ENCODE results near the gene PANK1. TPM values are rescaled to one million over a fixed set of nuclear protein-coding genes. Genes with fewer than 3 reads are reported as not detected.

PANK1 gene
- total RNA-seq, 1 donor from 2014 or later: 16.7 TPM

DNA sequence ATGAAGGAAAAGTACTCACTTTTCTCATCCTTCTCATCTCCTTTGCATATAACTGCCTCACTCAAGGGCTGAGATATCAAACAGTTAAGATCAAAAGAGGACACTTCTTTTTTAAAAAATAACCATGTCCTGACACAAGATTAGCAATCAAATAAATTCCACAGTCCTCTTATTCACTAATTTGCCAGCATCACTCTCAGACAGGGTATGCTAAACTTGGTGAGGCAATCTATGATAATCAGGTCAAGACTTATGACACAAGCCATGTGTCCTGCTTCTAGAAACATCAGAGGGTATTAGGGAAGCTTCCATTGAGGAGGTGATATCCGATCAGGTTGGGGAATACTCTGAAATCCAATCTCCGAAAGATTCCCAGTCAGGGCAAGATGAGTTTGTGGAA, 10.4 kb downstream of the PANK1 start:
- H3K27me3 Mint-ChIP-seq (ENCODE audit: unreplicated experiment): peaks cover 1% of the 10 kb centered on the region
- H3K9me3 Mint-ChIP-seq (ENCODE audit: unreplicated experiment): peaks cover 1% of the 10 kb centered on the region
- TF ChIP-seq, protein P1, sequence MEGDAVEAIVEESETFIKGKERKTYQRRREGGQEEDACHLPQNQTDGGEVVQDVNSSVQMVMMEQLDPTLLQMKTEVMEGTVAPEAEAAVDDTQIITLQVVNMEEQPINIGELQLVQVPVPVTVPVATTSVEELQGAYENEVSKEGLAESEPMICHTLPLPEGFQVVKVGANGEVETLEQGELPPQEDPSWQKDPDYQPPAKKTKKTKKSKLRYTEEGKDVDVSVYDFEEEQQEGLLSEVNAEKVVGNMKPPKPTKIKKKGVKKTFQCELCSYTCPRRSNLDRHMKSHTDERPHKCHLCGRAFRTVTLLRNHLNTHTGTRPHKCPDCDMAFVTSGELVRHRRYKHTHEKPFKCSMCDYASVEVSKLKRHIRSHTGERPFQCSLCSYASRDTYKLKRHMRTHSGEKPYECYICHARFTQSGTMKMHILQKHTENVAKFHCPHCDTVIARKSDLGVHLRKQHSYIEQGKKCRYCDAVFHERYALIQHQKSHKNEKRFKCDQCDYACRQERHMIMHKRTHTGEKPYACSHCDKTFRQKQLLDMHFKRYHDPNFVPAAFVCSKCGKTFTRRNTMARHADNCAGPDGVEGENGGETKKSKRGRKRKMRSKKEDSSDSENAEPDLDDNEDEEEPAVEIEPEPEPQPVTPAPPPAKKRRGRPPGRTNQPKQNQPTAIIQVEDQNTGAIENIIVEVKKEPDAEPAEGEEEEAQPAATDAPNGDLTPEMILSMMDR (IDR thresholded peaks at IDR 0.05; ENCODE audit: partially characterized antibody, unreplicated experiment): no peak

GRCh38 chr10:89633484-89633883, 11.6 kb downstream of the PANK1 start:
- Mint-ChIP-seq H3K27ac (ENCODE audit: unreplicated experiment) (no peak overlapping the region), H3K36me3 (ENCODE audit: unreplicated experiment) (no peaks in the 10 kb centered on the region), H3K27me3 (ENCODE audit: unreplicated experiment) (peaks cover 1% of the 10 kb centered on the region), H3K4me1 (ENCODE audit: low read depth, unreplicated experiment) (peaks cover 7% of the 10 kb centered on the region), H3K9me3 (ENCODE audit: unreplicated experiment) (no peaks in the 10 kb centered on the region), H3K4me3 (ENCODE audit: unreplicated experiment) (no peak overlapping the region)
- TF ChIP-seq, protein P1 (IDR thresholded peaks at IDR 0.05; ENCODE audit: partially characterized antibody, unreplicated experiment): no peak
- no peak for DNase-seq

More for the DNA sequence above, 10.4 kb downstream of the PANK1 start:
- Mint-ChIP-seq H3K36me3 (ENCODE audit: unreplicated experiment) (no peaks in the 10 kb centered on the region), H3K27ac (ENCODE audit: unreplicated experiment) (peak overlapping the region; percentile 29), H3K4me3 (ENCODE audit: unreplicated experiment) (peak overlapping the region; percentile 2), H3K4me1 (ENCODE audit: low read depth, unreplicated experiment) (peaks cover 7% of the 10 kb centered on the region)
- no peak for DNase-seq

DNA sequence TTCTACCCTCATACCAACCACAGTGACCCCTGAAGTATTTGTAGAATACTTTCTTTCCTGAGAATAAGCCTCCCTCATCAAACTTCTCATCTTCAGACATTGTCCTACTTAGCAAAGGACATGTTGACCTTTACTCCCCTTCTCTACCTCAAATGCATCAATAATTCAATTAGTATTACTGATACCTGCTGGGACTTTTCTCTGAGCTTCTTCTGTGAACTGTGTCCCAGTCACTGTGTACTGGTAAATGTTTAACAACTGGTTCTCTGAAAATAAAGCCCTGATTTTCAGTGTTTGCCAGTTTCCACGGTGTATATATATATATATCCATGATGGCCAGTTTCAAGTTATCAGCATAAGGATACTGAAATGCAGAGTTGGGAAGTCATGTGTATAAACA, 12.2 kb downstream of the PANK1 start:
- Mint-ChIP-seq H3K4me1 (ENCODE audit: low read depth, unreplicated experiment) (peaks cover 7% of the 10 kb centered on the region), H3K27ac (ENCODE audit: unreplicated experiment) (no peak overlapping the region), H3K27me3 (ENCODE audit: unreplicated experiment) (peaks cover 1% of the 10 kb centered on the region), H3K36me3 (ENCODE audit: unreplicated experiment) (no peaks in the 10 kb centered on the region), H3K4me3 (ENCODE audit: unreplicated experiment) (no peak overlapping the region), H3K9me3 (ENCODE audit: unreplicated experiment) (no peaks in the 10 kb centered on the region)
- TF ChIP-seq, protein P1 (IDR thresholded peaks at IDR 0.05; ENCODE audit: partially characterized antibody, unreplicated experiment): no peak
- no peak for DNase-seq

DNA sequence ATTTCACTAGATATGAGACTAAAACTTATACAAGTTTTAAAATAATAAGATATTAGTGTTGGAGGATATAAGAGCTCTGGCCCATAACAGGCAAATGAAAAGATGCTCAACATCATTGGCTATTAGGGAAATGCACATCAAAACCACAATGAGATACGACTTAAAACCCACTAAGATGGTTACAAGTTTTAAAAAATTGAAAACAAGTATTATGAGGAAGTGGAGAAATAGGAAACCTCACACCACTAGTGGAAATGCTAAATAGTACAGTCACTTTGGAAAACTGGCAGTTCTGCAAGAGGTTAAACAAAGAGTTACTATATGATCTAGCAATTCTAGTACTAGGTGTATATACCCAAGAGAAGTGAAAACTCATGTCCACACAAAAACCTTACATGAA, 17.2 kb downstream of the PANK1 start:
- H3K4me1 Mint-ChIP-seq (ENCODE audit: low read depth, unreplicated experiment): peaks cover 4% of the 10 kb centered on the region
- H3K27me3 Mint-ChIP-seq (ENCODE audit: unreplicated experiment): no peaks in the 10 kb centered on the region
- DNase-seq: no peak
- TF ChIP-seq, protein P1 (IDR thresholded peaks at IDR 0.05; ENCODE audit: partially characterized antibody, unreplicated experiment): no peak
- H3K9me3 Mint-ChIP-seq (ENCODE audit: unreplicated experiment): peaks cover 3% of the 10 kb centered on the region
- no peaks in the 10 kb centered on the region for H3K36me3 Mint-ChIP-seq (ENCODE audit: unreplicated experiment)
- H3K4me3 Mint-ChIP-seq (ENCODE audit: unreplicated experiment): no peak overlapping the region
- H3K27ac Mint-ChIP-seq (ENCODE audit: unreplicated experiment): no peak overlapping the region

- DNase-seq: no peak
- Mint-ChIP-seq H3K36me3 (ENCODE audit: unreplicated experiment) (peaks cover 4% of the 10 kb centered on the region), H3K27ac (ENCODE audit: unreplicated experiment) (no peak overlapping the region), H3K4me1 (ENCODE audit: low read depth, unreplicated experiment) (peaks cover 4% of the 10 kb centered on the region), H3K9me3 (ENCODE audit: unreplicated experiment) (peaks cover 4% of the 10 kb centered on the region), H3K4me3 (ENCODE audit: unreplicated experiment) (no peak overlapping the region), H3K27me3 (ENCODE audit: unreplicated experiment) (peaks cover 2% of the 10 kb centered on the region)
- TF ChIP-seq, protein P1 (IDR thresholded peaks at IDR 0.05; ENCODE audit: partially characterized antibody, unreplicated experiment): no peak
Observed at GRCh38 chr10:89625041-89625765, 19.8 kb downstream of the PANK1 start.

All from glutamatergic neuron (in vitro differentiated cells).